KBM-7 (cell line): ENCODE data around the gene TNPO1.
A peak's percentile ranks its signal among the peaks of the same experiment; 100 is the strongest.
"Not testable (repeated sequence)": the region's sequence is repeated elsewhere in the genome, so short reads cannot be mapped to it uniquely, and the experiment has no call there.

ENCODE experiments used
- DNase-seq: peaks from one replicate; pipeline ENCODE4 v3.0.0-alpha.2; 2015
- in situ Hi-C: fragments of 300-500 bp; cut with MboI; formaldehyde crosslinking; loops from 2 replicates; pipeline ENCODE4 v1.14.3; 2020; ENCODE audit warnings: low sequenced_read_pairs, low pct_unique_long_range_greater_than_20kb, mixed read lengths

TNPO1 gene

GRCh38 chr5:72917371-72917776 is 100.9 kb downstream of the TNPO1 start:
- DNase-seq: no peak
- in situ Hi-C loops: no loop called here

GRCh38 chr5:72920690-72921502 is 104.4 kb downstream of the TNPO1 start:
- peak; percentile 53 for DNase-seq

GRCh38 chr5:72921886-72922285 is 105.4 kb downstream of the TNPO1 start:
- in situ Hi-C loops: no loop called here
- no peak for DNase-seq

More at GRCh38 chr5:72920690-72921502, 104.4 kb downstream of the TNPO1 start:
- in situ Hi-C loops: no loop called here

GRCh38 chr5:72922422-72922821 is 106.0 kb downstream of the TNPO1 start:
- no peak for DNase-seq
- in situ Hi-C loops: no loop called here

GRCh38 chr5:72925336-72926010 is 109.0 kb downstream of the TNPO1 start:
- DNase-seq: no peak
- in situ Hi-C loops: loop anchor here (25.0 kb wide), 1 partner anchor 287 kb away; no protein-coding TSS in a partner anchor

GRCh38 chr5:72932686-72933085 is 116.2 kb downstream of the TNPO1 start:
- not testable (repeated sequence) for DNase-seq
- in situ Hi-C loops: loop anchor here (25.0 kb wide), 1 partner anchor 280 kb away; no protein-coding TSS in a partner anchor

GRCh38 chr5:72934953-72935725 is 118.7 kb downstream of the TNPO1 start:
- in situ Hi-C loops: loop anchor here (25.0 kb wide), 1 partner anchor 277 kb away; no protein-coding TSS in a partner anchor
- DNase-seq: not testable (repeated sequence)

GRCh38 chr5:72936893-72937292 is 120.4 kb downstream of the TNPO1 start:
- DNase-seq: no peak
- in situ Hi-C loops: loop anchor here (25.0 kb wide), 1 partner anchor 275 kb away; no protein-coding TSS in a partner anchor

GRCh38 chr5:72937517-72938061 is 121.1 kb downstream of the TNPO1 start:
- DNase-seq: peak; percentile 73
- in situ Hi-C loops: loop anchor here (25.0 kb wide), 1 partner anchor 275 kb away; no protein-coding TSS in a partner anchor

- in situ Hi-C loops: loop anchor here (25.0 kb wide), 1 partner anchor 274 kb away; no protein-coding TSS in a partner anchor
- no peak for DNase-seq
These were observed 121.7 kb downstream of the TNPO1 start for GRCh38 chr5:72938206-72938605.

GRCh38 chr5:72940082-72940481 is 123.6 kb downstream of the TNPO1 start:
- peak; percentile 39 for DNase-seq
- in situ Hi-C loops: loop anchor here (25.0 kb wide), 1 partner anchor 272 kb away; no protein-coding TSS in a partner anchor

- DNase-seq: no peak
- in situ Hi-C loops: loop anchor here (25.0 kb wide), 1 partner anchor 269 kb away; no protein-coding TSS in a partner anchor
These were observed 126.8 kb downstream of the TNPO1 start for GRCh38 chr5:72943307-72943706.

GRCh38 chr5:72947498-72947897 is 131.0 kb downstream of the TNPO1 start:
- in situ Hi-C loops: loop anchor here (25.0 kb wide), 1 partner anchor 265 kb away; no protein-coding TSS in a partner anchor

GRCh38 chr5:72949481-72949880 is 133.0 kb downstream of the TNPO1 start:
- DNase-seq: no peak
- in situ Hi-C loops: loop anchor here (25.0 kb wide), 1 partner anchor 263 kb away; no protein-coding TSS in a partner anchor

More at GRCh38 chr5:72947498-72947897, 131.0 kb downstream of the TNPO1 start:
- DNase-seq: no peak

- DNase-seq: no peak
- in situ Hi-C loops: no loop called here
These were observed 135.4 kb downstream of the TNPO1 start for GRCh38 chr5:72951671-72952468.

GRCh38 chr5:72954389-72954788 is 137.9 kb downstream of the TNPO1 start:
- in situ Hi-C loops: no loop called here
- DNase-seq: no peak

- in situ Hi-C loops: no loop called here
- no peak for DNase-seq
These were observed 138.8 kb downstream of the TNPO1 start for GRCh38 chr5:72955143-72955767.
